ENCODE data around the gene ING3.
"Not testable (repeated sequence)": the region's sequence is repeated elsewhere in the genome, so short reads cannot be mapped to it uniquely, and the experiment has no call there.

The ING3 gene

DNA sequence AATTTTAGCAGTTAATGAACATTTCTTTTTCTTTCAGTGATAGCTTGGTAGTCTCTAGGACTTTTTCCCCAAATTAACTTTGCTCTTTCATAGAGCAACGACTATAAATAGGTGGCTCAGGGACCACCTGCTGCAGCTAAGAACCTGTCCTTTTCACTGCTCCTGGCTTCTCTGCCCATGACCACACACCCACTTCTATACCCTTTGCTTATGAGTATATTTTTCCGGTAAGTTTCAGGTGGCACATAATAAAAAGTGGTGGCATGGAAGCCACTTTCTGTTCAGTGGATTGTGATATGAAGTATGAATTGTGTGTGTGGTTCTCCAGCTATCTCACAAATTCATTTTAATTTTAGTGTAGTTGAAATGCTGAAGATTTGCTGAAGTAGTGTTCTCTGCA is 1.2 kb downstream of the ING3 start:
- no peak for DNase-seq

DNA sequence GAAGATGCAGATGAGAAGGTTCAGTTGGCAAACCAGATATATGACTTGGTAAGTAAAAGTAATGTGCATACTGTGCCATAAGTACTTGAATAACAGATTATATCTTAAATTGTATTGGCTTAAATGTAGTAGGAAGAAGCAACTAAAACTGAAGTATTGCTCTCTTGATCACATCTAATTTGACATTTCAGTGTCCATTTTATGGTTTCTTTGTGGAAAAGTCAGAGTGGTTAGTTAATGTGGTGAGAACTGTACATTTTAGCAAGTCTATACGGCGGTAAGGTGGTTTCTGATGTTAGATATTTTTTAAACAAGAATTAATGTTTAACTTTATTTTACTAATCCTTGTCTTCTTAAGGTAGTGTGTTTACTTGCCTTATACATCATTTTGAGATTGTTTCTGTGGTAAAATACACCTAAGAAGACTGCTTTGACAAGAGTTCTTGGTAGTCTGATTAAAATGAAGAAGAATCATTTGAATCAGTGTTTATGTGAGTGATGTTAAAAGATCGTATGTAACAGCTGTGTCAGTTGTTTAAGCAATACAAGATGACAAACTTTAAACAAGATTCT is 5.1 kb downstream of the ING3 start:
- no peak for DNase-seq

DNA sequence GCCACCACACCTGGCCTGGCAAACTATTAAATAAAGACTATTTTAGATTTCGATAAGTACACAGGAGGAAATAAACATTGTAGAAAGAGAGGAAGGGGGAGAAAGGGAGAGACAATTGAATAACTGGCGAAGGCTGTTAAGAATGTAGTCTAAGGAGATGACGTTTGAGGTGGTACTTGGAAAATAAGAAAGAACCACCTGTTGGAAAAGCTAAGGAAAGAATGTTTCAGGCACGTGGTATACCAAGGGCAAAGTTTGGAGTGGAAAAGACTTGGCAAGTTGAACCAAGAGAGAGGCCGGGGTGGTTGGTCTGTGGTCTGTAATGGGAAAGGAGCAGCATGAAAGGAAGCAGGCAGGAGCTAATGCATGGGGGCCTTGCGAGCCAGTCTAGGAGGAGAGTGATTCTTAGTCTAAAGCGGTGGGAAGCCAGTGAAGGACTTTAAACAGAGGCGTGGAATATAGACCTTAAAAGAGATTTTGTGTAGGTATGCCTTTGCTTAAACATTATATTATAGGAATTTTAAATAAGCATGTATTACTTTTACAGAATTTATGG is 9.4 kb downstream of the ING3 start:
- DNase-seq: no peak

DNA sequence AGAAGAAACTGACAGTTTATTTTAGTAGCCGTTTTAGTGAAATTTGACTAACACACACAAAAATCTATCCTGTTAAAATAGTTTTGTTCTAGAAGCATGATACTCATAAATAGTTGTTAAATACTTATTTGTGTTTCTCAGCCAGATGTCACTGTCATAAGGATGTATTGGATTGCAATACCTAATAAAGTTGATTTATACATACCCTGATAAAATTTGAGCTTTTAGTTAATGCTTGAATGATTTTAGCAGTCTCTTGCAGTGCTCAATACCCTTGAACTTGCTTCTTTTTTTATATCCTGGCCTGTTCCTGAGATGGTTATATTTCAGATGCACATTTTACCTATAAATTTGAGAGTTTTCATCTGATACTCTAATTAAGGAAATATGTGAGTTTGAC is 10.1 kb downstream of the ING3 start:
- DNase-seq: no peak

DNA sequence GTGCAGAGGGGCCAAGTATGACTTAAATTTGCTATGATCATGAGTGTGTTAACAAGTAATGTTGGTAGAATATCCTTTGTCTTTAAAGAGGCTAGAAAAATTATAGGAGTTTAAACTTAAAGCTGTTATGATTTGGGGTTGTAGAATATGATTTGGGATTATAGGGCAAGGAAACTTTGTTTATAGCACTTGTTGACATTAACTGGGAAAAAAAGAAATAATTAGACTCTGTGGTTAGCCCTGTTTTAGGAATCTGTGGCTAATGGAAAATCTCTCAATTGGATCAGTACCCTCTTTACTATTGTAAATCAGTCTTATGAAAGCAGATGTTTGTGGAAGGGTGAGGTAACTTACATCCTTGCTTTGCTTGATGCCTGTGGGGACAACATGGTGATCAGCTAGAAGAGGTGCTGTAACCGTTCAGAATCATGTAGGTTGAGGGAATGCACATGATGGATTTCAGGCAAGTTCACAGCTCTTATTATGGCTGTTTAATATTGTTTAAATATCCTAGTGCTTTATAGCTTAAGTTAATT is 11.1 kb downstream of the ING3 start:
- DNase-seq: no peak

DNA sequence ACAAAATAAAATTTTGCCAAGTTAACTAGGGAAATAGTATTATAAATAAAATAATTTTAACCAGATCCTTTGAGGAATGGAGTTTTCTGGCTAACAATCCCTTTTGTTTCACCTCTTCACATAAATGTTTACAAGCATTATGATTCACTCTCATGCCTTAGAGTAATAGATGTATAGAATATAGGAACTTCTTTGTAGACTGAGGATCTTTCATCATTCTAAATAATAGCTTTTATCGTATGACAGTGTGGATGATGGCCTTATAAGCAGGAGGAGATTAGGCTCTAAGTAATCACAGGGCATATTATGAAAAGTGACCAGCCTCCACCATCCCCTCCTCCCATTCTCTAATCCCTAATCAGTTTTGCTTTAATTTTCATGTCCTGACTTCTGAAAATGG is 13.5 kb downstream of the ING3 start:
- no peak for DNase-seq

DNA sequence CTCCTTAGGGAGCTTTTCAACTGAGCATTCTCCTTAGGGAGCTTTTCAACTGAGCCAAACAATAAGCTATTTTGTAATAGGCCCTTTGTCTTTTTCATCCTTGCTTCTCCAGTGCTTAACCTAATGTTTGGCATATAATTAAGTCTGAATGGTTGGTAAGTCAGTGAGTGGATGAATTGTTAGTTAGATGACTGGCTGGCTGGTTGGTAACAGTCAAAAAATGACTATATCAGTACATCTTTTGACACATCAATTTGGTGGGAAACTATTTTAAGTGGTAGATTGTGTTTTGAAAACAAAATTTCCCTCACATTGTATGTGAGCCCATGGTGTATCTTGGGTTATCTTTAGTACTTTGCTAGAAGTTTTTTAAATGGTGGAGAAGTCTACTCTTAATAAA is 16.4 kb downstream of the ING3 start:
- DNase-seq: no peak

DNA sequence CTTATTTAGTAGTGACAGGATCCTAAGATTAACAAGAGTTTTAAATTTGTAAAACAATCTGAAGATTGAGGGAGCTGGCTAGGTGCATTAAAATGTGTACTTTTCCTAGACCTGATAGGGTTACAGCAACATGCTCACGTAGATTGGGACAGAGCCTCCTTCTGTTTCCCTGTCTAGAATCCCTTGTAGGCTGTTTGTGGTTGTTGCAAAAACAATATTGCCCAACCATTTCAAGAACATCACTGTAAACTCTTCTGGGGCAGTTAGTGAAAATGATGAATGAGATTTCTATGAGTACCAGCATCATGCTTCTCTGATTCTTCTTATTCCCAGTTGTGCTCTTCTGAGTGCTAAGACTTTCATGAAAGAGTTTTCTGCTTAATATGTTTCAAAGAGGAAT is 23.3 kb downstream of the ING3 start:
- no peak for DNase-seq

DNA sequence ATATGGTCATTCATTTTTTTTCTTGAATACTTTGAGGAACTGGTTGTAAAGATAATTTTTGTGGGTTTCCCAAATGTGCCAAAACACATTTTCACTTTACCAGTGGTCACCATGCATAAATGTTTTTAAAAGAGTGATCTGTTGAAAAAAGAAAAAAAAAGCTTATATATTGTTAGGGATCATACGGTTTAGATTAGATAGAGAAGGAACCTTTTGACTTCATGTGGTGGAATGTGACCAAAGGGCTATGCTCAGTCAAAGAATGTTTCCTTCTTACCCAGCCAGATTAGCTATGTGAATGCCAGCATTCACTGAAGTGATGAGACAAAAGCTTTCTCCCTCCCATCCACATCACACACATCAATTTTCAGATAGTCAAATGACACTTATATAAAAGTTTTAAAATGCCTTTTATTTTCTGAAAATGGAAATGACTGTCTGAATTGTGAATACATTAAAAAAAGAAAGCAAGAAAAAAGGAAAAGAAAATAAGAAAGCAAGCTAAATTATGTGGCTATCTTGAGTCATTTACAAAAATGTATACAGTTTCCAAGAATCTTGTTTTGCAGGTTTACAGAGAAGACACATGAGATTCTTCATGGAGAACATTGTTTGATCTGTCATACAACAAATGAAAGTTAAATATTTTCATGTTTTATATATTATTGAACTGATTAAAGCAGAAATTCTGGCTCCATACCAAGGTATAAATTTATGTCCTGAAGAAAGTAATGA is 29.4 kb downstream of the ING3 start:
- no peak for DNase-seq

DNA sequence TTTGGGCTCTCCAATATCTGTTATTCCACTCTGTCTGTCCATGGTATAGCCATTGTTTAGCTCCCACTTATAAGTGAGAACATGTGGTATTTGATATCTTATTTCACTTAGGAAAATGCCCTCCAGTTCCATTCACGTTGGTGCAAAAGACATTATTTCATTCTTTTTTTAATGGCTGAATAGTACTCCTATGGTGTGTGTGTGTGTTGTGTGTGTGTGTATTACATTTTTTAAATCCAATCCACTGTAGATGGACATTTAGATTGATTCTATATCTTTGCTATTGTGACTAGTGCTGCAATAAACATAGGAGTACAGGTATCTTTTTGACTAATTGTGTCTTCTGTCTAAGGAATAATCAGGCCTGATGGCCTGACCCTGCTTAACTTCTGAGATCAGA is 30.5 kb downstream of the ING3 start:
- no peak for DNase-seq

DNA sequence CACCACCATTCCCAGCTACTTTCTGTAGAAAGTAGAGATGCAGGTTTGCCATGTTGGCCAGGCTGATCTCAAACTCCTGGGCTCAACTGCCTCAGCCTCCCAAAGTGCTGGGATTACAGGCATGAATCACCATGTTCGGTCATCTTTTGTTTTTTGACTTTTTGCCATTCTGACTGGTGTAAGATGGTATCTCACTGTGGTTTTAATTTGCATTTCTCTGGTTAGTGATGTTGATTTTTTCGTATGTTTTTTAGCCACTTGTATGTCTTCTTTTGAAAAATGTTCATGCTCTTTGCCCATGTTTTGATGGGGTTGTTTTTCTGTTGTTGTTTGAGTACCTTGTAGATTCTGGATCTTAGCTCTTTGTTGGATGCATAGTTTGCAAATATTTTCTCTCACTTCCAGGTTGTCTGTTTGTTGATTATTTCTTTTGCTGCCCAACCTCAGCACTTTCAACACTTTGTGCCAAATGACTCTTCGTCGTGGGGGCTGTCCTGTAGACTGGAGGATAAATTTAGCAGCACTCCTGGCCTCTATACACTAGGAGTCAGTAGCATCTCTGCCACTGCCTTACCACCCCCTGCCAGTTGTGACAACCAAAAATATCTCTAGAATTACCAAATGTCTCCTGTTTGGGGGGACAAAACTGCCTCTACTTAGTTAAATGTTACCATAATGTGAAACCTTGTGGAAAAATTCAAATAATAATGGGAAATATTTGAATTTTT is 31.5 kb downstream of the ING3 start:
- DNase-seq: no peak

DNA sequence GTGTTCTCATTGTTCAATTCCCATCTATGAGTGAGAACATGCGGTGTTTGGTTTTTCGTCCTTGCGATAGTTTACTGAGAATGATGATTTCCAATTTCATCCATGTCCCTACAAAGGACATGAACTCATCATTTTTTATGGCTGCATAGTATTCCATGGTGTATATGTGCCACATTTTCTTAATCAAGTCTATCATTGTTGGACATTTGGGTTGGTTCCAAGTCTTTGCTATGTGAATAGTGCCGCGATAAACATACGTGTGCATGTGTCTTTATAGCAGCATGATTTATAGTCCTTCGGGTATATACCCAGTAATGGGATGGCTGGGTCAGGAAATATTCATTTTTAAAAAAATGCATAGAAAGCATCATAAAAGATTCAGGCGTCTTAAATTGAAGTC is 33.0 kb downstream of the ING3 start:
- DNase-seq: not testable (repeated sequence)

DNA sequence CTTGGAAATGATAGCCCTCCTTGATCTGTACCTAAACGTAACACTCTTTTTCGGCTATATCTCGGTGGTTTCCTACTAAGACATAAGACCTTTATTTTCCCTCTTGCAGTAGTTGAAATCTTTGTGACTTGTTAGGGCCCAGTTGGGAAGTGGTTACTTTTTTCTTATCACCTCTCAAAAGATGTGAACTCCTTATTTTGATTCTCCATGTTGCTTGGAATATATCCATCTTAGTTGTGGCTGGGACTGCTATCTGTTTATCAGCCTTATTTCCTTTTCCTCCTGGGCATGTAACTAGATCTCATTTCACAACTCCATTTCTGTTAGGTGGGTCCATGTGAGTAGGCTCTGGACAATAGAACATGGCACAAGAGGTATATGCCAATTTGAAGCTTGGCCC is 33.8 kb downstream of the ING3 start:
- DNase-seq: no peak

DNA sequence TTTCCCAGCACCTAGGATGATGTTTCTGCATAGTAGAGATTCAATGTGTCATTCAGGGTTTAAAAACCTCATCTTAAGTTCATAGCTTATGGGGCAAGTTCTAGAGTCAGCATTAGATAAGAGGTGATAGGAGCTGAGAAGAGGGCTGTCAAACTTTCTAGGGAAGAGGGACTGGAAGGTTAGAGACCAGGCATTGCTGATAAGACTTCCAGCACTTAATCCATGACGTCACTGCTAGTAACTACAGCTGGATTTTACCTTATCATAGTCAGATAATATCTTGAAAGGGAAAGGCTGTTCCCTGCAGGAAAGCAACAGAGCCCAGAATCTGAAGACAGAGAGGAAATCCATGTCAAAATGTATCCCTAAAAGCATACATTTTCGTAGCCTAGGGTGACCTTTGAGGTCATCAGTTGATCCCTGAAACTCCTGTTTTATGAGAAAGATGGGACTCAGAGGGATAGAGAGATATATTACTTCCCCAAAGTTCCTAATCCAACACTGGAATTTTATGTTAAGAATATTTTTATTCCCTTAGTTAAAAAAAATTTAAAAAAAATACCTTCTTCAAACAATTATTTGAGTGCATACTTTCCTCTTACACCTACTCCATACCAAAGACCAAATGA is 34.7 kb downstream of the ING3 start:
- no peak for DNase-seq

DNA sequence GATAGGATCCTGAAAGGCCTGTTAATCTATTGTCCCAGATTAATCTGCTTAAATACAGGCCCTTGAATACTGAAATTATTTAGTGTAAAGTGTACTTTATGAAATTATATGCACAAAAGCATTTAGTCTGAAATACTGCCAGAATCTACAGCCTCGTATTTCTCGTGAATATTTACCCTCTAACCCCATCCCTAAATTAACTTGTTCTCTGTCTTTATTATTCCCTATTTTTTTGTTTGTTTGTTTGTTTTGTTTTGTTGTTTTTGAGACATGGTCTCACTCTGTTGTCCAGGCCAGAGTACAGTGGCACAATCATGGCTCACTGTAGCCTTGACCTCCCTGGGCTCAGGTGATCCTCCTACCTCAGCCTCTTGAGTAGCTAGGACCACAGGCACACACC is 35.3 kb downstream of the ING3 start:
- DNase-seq: no peak

DNA sequence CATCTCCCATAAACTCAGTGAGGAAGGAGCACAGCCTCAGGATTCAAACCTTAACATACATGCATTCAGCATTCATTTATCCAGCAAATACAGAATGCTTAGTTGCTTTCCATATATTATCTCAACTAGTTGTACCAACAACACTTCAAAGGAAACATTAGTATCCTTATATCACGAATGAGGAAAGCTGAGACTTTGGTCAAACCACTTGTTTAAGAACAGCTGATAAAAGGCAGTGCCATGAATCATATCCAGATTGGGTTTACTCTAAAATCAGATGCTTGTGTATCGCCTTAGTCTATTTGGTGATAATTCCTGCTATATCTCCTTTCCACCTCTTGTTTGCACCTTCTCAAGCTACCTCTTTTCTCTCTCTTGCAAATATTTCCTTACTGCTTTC is 36.1 kb downstream of the ING3 start:
- DNase-seq: no peak

DNA sequence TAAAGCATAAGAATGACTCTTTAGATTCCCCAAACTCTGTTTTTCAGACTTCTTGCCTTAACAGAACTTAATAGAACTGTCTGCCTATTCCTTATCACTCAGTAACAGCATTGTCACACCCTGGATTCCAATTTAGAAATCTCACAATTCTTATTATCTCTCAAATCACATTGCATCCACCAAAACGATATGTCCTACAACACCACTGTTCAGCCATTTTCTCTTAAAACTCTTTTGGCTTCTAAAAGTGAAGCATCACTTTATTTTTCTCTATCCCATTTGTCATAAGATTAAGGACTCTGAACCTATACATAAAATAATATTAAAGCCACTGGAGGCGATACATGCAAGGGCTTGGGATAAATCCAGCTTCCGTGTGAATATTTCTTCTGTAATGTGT is 36.7 kb downstream of the ING3 start:
- no peak for DNase-seq

DNA sequence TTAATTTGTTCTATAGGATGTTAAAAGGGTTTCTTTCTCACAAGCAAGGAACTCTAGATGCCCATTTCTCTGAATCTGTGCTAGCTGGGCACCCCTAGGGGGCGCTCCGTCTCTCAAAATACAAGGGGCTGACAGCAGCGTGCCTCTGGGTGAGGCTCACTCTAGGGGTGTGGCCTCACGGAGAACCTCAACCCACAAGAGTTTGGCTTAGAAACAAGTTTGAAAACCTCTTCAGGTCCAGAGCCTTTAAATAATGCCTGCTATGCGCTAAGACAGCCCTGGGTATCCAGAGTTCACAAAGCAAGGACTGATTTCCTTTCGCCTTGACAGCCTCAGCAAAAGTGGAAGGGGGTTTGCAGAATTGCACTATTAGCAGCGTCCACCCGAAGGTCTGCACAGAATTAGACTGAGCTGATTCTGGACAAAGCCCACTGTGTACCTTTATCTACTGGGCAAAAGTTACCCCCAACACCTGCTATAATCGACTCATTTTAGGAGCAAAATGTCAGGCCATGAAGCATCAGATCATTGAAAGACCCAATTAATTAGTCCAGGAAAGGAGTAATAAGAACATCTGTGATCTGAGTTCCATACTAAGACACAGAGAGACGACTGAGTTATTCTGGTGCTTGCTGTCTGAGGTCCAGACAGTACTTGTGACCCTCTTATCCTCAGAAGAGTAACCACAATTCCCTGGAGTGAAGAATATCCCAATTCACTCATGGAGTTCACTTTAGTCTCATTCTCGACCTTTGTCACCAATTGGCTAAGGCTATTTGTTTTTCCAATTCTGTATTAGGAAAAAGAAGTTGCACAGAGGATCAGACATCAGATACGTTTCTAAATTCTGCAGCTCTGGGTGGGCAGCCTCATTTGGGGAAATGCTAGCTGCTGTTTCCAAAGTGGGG is 37.4 kb downstream of the ING3 start:
- peak; percentile 81 for DNase-seq

DNA sequence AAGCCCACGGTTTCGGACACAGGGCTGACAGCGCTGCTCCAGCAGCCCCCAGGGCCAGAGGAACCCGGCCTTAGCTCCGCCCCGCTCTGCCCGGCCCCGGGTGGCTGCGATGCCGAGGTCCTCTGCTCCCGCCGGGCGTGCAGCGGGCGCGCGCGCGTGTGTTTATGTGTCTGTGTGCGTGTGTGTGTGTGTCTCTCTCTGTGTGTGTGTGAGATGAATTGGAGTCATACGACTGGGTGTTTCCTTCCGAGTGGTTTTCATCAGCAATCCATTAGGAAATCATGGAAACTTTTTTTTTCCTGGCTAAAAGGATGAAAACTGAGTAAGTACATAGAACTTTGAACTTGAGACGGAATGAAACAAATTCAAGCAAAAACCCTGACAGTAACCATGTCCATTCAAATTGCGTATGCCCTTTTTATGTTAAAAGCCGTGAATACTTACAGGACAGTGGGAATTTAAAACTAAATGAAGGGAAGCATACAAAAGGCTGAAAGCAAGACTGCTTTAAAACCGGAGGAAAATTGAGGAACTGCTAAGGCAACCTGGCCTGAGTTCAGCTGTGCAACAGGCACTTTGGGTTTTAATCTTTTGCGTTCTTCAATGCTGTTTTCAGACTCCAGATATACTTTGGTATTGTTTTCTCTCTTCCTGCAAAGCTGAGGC is 38.1 kb downstream of the ING3 start, which contains the start of gene CPED1:
Gene CPED1, plus strand, starts transcription at position 121 of the 666 bp plus-strand sequence. CDS start 911 bp downstream, outside the sequence.
- peak; percentile 4 to 7 for DNase-seq

DNA sequence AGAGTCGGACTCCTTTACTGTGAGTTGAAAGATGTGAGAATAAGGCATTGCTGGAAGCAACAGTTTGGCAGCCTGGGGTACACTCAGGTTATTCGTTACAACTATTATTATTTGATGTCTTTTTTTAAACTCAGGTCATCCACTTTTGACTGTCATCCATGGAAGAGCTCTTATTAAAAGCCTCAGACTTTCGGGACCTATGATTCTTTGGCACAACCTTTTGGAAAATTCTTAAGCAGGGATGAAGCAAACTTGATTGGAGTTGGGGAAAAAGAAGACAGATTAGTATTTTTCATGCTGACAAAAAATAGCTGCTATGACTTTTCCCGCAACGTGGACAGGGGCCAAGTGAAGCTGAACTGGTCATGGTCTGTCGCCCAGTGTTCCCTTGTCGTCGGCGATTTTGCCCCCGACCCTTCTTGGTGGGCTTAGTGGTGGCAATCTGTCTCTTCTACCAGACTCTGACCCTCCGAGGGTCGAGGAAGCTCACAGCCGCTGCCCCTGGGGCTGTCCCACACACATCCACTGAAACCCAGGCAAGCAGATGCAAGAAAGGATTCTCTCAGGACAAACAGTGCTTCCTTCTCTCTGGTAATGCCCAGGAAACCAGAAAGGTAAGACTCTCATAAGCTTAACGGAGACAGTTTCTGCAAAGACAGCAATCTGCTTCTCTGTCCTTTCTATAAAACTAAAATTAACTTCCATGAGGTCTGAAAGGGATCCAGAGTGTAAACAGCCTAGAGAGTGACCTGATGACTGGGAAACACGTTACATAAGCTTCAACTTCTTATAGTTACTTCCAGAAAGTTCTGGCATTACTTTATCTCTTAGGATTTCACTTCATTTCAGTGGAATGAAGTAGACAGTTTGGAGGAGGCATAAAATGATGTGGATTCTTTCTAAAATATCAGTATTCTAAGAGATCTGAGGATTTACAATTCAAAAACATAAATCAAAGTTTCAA is 39.0 kb downstream of the ING3 start:
- DNase-seq: no peak

All from activated CD4-positive, alpha-beta T cell treated with anti-CD3 and anti-CD28 coated beads for 4 hours (primary cell).